HG02623 (cell line): ENCODE data around the gene SLC4A5.
"Not testable (repeated sequence)": the region's sequence is repeated elsewhere in the genome, so short reads cannot be mapped to it uniquely, and the experiment has no call there.

Source experiments
- ATAC-seq: cut with Tn5 transposase; IDR thresholded peaks from one replicate; pipeline ENCODE4 v1.9.1; 2021; ENCODE audit warnings: moderate library complexity; ENCODE audit not compliant: unreplicated experiment

The SLC4A5 gene

DNA sequence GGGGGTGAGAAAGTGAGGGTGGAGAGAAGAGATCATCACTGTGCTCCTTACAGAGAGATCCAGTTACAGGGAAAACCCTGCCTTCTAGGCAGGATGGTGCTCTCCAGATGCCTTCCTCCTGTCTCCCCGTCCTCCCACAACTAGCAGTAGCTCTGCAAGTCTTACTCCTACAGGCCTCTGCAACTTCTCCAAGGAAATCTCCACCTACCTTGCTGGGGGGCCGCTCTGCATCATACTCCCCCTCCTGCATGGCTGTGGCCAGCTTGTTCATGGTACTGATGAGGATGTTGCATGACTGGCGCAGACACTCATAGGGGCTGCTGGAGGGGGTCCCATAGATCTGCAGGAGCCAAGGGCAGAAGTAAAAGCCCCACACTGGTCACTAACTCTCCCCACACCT lies 22.8 kb upstream of the SLC4A5 start:
- ATAC-seq: no peak

DNA sequence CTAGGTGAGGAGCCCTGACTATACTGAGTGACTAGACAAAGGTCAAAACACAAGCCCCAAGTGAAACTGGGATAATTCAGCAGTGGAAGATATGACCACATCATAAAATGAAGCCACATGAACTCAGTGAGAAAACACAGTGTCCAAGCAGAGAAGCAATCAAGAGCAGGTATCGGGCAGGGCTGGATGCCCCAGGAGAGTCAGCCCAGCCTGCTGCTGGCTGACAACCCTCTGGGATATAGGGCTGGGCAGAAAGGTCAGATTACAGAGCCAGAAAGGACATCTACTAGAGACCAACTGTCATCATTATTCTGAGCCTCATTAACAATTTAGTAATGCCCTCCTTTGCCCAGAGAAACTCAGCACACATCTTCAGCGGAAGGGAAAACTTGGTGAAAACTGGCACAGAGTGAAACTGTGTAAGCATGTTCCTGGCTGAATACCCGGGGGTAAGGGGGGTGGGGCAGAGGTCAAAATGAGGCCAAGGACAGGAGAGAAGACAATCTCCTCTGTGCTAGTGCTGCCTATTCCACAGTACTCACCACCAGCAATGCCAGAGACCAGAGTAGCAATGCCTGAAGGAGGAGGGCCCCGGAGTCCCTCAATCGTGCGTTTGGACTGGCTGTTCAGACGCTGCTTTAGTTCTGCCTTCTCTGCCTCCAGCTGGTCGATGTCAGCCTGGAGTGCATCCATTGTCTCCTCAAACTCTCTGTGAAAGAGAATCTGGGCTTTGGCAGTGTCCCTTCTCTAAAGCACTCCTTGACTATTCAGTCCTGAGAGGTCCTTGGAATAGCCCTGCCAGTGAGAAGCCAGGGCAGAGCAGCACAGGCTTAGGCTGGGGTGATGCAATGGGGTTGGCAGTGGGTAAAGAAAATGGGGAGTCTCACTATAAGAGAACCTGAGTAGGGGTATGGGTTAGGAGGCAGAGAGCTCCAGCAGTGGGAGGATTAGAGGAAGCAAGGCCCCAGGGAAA lies 21.6 kb upstream of the SLC4A5 start:
- ATAC-seq: no peak

DNA sequence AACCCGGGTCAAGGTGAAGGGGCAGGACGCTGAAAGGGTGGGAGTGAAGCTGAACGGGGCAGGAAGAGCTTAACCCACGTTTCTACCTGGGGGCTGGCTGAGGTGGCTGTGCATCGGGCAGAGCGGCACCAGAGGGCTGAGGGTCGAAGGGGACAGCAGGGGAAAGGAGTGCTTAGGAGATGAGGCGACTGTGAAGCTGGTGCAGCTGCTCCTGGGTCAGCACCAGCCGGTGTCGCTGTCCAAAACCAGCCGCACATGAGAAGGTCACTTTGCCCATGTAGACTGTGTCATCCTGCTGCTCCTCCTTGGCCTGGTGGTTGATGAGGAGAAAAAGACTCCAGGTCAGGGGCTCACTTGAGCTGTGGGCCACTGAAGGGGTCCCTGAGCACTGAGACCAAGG lies 18.1 kb upstream of the SLC4A5 start:
- no peak for ATAC-seq

DNA sequence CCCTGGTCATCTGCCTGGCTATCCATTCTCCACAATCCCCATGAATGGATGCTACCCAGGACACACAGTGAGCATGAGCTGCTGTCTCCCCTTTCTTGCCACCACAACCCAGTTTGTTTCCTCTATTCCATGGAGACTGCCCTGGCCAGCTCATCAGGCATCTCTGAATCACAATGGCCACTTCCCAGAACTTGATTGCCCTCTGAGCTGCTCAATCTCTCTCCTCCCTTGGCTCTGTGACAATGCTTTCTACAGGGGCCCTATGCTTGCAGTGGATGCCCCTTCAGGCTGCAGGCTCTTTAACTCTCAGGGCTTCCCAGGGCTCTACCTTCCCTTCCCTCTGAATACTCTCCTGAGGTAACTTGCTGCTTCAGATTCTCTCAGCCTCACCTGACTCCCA lies 14.4 kb upstream of the SLC4A5 start:
- no peak for ATAC-seq

DNA sequence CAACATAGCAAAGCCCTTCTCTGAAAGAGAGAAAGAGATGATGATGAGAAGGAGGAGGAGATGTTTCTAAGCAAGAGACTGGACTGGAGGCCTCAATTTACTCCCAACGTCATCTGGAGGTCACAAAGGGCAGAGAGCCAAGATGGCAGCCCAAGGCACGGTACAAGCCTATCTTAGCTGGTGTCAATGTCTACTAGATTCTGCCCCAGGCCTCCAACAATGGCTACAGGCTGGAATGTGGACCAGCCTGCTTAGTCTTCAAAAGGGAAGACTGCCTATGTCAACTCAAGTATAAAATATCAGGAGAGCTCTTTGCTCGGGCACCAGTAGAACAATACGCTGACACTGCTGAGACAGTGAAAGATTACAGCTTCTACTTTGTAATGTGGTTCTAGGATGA lies 6.7 kb upstream of the SLC4A5 start:
- no peak for ATAC-seq

DNA sequence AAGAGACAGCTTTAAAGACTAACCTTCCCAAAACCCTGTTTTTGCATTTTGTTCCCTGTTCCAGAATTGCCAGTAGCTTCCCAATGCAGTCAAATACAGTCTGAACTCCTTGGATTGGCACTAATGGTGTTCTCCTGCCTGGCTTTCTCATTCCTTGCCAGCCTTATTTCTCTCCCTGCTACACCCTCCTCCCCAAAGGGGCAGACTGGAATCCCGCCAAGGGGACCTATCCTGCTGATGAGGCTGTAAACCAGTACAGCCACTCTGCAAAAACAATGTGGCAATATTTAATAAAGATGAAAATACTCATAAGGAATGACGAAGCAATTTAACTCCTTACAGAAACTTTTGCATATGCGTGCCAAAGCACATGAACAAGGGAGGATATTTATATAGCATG lies 4.5 kb upstream of the SLC4A5 start:
- ATAC-seq: no peak

DNA sequence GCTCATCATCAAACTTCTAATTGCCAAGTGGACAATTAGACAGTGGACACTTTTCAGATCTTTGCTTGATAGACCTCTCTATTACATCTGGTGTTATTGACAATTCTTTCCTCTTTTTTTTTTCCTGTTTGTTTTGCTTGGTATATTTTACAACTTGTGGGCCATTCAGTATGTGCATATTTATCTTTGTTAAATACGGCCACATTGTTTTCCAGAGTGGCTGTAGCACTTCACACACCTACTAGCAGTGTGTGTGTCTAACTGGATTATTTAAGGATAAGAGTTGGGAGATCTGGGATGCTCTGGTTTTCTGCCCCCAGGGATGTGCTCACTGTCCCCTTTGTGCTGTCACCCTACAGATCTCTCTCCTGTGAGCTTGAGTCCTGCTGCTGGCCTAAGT lies 4.1 kb upstream of the SLC4A5 start:
- ATAC-seq: no peak

DNA sequence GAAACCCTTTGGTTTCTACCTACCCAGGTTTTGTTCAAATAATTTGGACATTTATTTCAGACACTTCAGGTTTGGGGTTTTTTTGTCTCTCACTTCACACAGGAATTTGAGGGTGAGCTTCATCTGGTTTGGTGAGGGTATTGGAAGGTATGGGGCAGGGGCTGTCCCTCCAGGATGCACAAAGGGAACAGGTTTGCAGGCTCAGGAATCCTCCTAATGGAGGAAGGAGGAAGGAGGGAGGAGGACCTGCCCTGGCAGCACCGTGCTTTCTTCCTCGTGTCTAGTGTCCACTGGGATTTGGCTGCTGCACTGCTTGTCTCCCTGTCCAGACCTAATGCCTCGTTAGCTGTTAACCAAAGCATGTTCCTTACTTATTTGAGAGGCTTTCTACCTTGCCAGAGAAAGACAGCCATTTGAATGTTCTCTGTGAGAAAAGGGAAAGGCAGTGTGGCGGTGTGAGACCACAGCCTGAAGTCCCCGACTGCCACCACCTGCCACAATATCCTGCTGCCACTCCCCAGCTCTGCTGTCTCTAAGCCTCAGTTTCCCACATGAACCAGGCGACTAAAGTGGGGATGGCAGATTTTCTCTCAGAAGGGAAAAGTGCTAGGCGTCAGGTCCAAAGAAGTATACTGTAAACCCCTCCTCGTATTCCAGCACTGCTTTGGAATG lies 2.2 kb upstream of the SLC4A5 start:
- ATAC-seq: no peak

DNA sequence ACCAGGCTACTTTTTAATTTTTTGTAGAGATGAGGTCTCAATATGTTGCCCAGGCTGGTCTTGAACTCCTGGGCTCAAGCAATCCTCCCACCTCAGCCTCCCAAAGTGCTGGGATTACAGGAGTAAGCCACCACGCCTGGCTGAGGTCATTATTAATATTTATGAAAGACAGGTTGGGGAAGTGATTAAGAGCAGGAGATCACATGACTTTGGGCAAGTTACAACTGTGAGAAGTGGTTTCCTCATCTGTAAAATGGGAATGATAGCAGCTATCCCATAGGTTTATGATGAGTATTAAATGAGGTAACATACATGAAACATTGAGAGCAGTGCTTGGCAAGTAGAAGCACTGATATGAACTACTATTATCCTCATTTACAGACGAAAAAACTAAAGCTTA lies 7.0 kb downstream of the SLC4A5 start:
- ATAC-seq: not testable (repeated sequence)

DNA sequence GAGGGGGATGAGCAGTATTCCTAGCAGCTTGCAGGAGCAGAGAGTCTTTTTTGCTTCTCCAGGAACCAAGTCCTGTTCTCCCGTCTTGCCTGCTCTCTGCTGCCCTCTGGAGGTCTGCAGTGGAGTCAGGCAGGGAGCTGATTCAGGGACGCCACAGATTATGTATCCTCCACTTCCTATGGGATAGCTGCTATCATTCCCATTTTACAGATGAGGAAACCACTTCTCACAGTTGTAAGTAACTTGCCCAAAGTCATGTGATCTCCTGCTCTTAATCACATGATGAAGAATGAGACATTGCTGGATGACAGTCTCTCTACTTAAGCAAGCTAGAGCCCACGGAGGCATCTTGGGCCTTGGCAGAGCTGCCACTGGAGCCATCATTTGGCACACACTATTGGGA lies 8.3 kb downstream of the SLC4A5 start:
- no peak for ATAC-seq

DNA sequence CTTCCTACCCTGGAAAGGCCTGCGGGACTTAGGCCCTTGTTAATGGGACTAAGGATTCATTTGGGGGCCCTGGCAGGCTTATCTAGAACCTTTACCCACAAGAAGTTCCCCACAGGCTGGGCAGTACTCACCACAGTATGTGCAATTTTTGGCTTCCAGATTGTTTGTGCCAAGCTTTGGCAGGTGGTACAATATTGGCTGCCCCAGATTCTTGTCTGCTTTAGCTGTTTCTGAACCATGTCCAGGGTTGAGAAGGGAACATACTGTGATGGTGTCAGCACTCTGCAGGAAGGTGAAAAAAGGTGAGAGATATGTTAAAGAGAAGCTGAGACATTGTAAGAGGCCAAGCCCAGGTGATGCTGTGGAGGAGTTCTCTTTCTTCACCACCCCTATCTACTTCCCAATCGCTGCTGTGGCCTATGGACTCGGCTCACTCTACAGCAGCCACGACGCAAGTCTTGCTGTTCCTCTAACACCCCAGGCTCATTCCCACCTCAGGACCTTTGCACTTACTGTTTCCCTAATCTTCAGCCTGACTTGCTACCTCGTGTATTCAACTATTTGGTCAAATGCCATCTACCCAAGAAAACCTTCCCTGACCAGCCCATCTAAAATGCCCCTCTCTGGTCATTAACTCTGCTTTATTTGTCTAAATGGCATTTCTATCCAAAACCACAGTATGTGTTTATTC lies 9.2 kb downstream of the SLC4A5 start:
- ATAC-seq: no peak

DNA sequence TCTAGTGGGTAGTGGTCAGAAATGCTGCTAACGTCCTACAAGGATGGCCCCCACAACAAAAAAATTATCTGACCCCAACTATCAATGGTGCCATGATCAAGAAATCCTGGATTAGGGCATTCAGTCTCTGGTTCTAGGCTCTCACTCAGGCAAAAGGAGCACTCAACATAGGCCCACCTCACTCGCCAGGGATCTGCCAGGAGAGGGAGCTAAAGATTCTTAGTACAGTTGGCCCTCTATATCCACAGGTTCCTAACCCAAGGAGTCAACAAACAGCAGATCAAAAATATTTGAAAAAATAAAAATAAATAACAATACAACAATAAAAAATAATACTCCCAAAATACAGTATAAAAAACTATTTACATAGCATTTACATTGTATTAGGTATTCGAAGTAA lies 10.0 kb downstream of the SLC4A5 start:
- no peak for ATAC-seq

DNA sequence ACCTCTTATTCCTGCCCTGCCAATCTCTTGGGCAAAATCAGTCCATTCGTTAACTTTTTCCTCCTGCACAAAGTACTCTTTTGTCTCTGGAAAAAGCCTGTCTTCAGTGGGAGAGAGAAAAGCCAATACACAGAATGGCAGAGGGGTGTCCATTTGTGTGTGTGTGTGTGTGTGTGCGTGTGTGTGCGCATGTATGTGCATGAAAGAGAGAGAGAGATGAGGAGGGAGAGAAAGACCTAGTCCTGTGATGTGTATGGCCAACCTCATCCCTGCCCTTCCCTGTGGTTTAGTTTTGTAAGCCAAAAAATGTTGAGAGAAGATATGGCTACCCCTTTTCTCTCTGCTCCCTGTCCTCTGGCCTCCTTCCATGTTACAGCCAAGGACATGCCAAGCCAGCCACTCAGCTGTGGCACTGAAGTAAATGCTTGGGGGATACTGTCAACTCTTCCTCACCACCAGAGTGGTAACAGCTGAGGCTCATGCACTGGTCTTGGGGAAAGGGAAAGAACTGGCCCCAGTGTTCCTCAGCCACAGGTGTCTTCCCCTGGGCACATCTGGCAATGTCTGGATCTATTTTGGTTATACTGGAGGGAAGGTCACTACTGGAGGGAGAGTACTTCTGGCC lies 10.6 kb downstream of the SLC4A5 start:
- no peak for ATAC-seq

DNA sequence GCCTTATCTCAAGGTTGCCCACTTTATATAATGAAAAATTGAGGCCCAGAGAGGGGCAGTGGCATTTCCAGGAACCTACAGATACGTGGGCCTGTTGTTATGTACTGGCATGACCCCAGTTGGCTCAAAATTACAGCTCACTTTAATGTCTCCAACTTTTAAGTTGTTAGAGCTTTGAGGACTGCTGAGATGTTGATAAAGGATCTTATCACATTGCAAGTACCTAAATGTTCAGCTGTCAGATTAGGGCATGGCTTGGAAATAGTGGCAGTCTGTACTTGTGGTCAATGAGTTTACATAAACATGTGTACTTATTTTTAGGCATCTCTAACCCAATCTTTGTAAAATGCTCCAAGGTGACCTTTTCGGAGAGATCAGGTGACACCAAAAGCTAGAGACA lies 14.6 kb downstream of the SLC4A5 start:
- no peak for ATAC-seq

DNA sequence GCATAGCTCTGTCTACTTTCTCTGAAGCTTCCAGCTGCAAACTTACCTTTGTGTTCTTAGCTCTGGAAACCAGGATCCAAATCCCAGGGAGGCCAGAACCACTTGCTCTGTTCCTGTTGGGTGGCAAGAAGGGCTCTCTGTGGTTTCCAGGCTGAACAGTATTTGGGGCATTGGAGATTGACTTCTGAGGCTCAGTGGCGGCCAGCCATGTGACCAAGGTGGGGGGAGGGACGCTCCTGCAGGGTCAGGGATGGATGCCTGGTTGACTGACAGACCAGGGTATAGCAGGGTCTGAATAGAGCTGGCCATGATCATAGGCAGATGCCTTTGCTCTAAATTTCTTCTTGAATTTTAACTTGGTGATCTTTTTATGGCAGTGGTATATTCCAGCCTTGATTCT lies 15.1 kb downstream of the SLC4A5 start:
- no peak for ATAC-seq

DNA sequence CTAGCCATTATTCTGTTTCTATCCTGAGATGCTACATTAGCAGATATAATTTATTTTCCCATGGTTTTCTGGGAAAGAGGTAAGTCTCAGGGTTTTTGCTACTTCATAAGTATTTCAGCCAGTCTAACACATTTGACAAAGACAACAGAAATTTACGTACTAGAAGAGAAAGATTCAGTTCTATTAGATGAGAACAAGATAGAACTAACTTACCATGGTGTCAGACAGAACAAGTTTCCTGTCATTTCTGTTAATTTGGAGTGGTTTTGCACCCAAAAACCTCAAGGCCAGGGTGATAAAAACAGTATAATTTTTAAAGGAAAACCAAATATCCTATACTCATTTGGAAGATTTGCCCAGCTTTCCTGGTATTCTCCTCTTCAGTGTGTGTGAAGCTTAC lies 15.6 kb downstream of the SLC4A5 start:
- ATAC-seq: no peak

DNA sequence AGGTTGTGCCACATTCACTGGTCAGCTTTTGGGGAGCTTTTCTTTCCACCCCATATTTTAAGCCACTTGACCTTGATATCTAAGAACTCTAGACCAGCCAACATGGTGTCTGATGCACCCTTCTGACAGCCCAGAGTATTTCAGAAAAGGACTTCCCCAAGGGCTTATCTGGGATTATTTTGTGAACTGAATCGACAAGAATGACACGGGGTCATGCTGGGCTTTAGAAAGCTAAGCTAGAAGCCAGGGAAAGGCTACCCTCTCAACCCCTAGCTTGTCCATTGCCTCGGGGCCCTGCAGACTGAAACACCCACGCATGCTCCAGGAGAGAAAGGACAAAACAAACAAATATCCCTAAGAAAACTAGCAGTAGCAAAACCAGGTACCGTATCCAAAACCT lies 16.0 kb downstream of the SLC4A5 start:
- ATAC-seq: no peak

DNA sequence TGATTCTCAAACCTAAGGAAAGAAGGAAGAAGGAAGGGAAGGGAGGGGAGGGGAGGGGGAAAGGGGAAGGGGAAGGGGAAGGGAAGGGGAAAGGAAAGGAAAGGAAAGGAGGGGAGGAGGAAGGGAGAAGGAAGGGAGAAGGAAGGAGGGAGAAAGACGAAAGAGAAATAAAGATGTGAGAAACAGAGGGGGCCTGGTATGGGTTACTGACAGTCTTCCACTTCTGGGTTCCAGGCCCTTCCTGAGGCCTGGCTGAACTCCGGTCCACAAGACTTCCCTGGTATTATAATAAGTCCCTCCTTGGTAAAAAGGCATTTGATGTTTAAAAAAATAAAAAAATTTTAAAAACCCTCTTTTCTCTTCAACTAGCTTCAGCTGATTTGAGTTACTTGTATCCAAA lies 17.4 kb downstream of the SLC4A5 start:
- no peak for ATAC-seq

DNA sequence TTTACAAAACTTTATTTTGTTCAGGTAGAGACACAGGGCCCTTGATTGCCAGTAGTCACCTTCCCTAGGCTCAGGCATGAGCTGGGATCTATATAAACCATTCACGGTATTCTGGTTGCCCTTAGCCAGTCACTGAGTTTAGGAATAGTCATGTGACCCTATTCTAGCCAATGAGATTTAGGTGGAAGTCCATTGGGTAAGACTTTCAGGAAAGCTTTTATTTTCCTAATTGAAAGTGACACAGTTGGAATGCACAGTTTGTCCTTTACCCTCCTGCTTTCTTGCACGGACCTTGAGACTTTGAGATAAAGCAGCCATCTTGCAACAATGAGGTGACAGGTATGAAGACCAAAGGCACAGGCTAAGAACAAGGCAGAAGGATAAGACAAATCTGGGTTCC lies 21.5 kb downstream of the SLC4A5 start:
- ATAC-seq: no peak

DNA sequence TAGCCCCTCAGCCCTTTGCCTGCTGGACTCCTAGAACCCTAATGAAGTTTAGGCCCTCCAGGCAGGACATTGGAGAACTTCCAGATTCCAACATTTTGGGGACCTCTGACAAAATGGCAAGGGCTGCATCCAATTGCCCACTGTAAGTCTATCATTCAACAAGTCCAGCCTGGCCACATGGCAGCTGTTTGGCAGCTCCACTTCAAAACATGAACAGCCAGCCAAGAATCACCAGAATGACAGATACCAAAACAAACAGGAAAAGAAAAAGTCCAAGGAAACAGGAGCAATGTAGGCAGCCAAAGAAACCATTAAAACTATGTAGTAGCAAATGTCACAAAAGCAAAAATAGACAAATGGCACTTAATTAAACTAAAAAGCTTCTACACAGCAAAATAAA lies 25.5 kb downstream of the SLC4A5 start:
- ATAC-seq: no peak

DNA sequence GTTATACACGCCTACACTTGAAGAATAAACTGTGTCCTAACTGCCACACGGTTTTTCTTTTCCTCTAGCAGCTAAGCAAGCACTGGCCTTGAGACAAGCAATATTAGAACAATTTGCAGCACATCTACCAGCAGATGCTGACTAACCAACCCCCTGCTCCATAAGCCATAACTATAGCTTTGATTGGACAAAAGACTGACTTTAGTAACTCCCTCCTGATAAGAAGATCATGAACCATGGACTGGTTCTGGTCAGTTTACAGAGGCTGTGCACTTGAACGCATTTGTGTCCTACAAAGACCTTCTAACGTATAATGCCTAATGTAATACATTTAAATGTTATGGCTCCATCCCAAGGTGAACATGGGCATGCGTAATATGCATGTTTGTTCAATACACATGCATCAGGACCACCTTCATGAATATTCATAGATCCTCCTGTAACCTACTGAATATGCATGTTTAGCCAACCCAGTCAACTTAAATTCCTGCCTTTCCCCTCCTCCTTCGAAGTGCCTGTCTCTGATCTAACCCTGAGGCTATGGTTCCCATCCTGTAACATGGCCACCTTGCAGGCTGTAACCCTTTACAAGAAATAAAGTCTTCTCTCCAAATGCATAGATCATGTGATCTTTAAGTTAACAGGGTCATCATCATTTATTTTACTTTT lies 26.5 kb downstream of the SLC4A5 start:
- no peak for ATAC-seq
